MM.1S (cell line): ENCODE measurements around the gene RAB5IF.

Source experiments
- EZH2 ChIP-seq: fragments of 300-600 bp; sonication (generic); optimal IDR thresholded peaks from 2 replicates; pipeline ENCODE3; 2017; ENCODE audit warnings: low read depth, mild to moderate bottlenecking, antibody characterized with exemption, low read length, mixed read lengths
- EZH2phosphoT487 ChIP-seq: fragments of 300-600 bp; sonication (generic); IDR thresholded peaks from 2 replicates; pipeline ENCODE4 v1.6.1; 2018; ENCODE audit warnings: antibody characterized with exemption, low read length
- TF ChIP-seq, protein P1 (sequence below): fragments of 300-600 bp; sonication (generic); IDR thresholded peaks from 2 replicates; pipeline ENCODE4 v1.5.1; 2016; ENCODE audit warnings: antibody characterized with exemption, low read length, mixed read lengths

DNA sequence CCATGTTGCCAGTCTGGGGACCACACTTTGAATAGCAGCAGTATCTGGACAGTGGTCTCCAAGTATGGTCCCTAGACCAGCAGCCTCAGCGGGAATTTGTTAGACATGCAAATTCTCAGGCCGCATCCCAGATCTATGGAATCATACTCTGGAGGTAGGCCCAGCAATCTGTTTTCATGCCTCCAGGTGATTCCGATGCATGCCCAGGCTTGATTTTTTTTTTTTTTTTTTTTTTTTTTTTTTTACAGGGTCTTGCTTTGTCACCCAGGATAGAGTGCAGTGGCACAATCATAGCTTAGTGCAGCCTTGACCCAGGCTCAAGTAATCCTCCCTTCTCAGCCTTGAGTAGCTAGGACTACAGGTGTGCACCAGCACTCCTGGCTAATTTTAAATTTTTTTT is 41.1 kb downstream of the RAB5IF start:
- TF ChIP-seq, protein P1, sequence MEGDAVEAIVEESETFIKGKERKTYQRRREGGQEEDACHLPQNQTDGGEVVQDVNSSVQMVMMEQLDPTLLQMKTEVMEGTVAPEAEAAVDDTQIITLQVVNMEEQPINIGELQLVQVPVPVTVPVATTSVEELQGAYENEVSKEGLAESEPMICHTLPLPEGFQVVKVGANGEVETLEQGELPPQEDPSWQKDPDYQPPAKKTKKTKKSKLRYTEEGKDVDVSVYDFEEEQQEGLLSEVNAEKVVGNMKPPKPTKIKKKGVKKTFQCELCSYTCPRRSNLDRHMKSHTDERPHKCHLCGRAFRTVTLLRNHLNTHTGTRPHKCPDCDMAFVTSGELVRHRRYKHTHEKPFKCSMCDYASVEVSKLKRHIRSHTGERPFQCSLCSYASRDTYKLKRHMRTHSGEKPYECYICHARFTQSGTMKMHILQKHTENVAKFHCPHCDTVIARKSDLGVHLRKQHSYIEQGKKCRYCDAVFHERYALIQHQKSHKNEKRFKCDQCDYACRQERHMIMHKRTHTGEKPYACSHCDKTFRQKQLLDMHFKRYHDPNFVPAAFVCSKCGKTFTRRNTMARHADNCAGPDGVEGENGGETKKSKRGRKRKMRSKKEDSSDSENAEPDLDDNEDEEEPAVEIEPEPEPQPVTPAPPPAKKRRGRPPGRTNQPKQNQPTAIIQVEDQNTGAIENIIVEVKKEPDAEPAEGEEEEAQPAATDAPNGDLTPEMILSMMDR = no peak
- no peak for TF ChIP-seq EZH2phosphoT487
- no peak for TF ChIP-seq EZH2
